ENCODE results near the gene LILRB4.
A peak's percentile ranks its signal among the peaks of the same experiment; 100 is the strongest.
"Not testable (repeated sequence)": the region's sequence is repeated elsewhere in the genome, so short reads cannot be mapped to it uniquely, and the experiment has no call there.

LILRB4 gene

GRCh38 chr19:54670576-54671357 is 8.0 kb downstream of the LILRB4 start:
- TF ChIP-seq, protein P1, sequence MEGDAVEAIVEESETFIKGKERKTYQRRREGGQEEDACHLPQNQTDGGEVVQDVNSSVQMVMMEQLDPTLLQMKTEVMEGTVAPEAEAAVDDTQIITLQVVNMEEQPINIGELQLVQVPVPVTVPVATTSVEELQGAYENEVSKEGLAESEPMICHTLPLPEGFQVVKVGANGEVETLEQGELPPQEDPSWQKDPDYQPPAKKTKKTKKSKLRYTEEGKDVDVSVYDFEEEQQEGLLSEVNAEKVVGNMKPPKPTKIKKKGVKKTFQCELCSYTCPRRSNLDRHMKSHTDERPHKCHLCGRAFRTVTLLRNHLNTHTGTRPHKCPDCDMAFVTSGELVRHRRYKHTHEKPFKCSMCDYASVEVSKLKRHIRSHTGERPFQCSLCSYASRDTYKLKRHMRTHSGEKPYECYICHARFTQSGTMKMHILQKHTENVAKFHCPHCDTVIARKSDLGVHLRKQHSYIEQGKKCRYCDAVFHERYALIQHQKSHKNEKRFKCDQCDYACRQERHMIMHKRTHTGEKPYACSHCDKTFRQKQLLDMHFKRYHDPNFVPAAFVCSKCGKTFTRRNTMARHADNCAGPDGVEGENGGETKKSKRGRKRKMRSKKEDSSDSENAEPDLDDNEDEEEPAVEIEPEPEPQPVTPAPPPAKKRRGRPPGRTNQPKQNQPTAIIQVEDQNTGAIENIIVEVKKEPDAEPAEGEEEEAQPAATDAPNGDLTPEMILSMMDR (IDR thresholded peaks at IDR 0.05; ENCODE audit: low read length, missing control alignments) = no peak
- DNase-seq (ENCODE audit: low read depth) = no peak
- no peak overlapping the region for H3K4me3 ChIP-seq (replicated peaks; ENCODE audit: low read depth, low read length)

DNA sequence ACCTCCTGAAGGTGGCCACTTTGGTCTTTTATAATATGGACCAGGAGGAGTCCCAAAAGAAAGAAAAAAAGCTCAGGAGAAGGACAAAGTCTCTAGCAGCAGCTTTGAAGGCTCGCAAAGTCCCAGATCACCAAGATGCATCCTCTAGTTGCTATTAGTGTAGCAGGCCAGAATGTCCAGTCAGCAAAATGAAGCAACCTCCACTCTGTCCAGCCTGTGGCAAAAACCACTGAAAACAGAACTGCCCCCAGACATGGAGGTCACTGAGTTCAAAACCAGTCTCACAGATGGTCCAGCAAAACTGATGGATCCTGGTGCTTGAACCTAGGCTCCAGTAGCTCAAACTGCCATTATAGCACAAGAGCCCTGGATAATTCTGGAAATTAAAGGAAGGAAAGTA is 10.4 kb downstream of the LILRB4 start:
- DNase-seq (ENCODE audit: low read depth) = no peak
- TF ChIP-seq, protein P1 (IDR thresholded peaks at IDR 0.05; ENCODE audit: low read length, missing control alignments) = no peak
- H3K4me3 ChIP-seq (replicated peaks; ENCODE audit: low read depth, low read length) = no peak overlapping the region

DNA sequence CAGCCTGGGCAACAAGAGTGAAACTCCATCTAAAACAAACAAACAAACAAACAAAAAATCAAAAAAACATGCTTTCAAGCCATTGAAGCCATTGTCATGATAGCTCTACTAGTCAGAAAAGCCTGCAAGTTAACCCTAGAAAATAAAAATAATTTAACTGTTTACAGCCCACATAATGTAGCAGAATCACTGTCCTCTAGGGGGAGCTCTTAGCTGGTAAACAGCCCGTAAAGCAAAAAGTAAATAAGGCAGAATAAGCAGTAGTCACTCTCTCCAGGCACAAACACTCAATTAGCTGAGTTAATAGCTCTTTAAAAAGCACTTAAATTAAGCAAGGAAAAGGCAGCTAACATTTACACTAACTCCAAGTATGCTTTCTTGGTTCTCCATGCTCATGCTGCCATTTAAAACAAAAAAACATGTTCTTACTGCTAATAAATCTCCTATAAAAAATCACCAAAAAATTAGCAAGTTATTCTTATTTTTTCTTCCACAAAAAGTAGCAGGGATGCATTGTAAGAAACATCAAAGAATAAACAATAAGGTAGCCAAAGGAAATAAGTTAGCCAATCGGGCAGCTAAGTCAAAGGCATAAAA is 11.3 kb downstream of the LILRB4 start:
- no peak overlapping the region for H3K4me3 ChIP-seq (replicated peaks; ENCODE audit: low read depth, low read length)
- peak; percentile 46 for DNase-seq (ENCODE audit: low read depth)
- TF ChIP-seq, protein P1 (IDR thresholded peaks at IDR 0.05; ENCODE audit: low read length, missing control alignments) = peak; percentile 65

DNA sequence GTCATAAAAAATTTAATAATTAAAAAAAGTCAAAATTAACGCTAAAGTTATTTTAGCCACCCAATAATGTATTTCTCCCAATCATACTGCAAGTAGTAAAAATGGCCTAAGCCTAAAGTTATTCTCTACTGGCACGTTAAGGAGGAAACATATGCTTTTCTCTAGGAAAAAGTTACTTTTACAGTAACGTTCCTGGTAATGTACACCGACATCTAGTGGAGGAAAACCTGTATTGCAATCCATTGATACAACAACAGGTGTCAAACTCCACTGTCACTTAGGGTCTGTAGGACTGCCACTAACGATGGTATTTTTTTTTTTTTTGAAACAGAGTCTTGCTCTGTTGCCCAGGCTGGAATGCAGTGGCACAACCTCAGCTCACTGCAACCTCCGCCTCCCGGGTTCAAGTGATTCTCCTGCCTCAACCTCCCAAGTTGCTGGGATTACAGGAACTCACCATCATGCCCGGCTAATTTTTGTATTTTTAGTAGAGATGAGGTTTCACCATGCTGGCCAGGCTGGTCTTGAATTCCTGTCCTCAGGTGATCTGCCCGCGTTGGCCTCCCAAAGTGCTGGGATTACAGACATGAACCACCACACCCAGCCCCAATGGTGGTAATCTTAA is 13.5 kb downstream of the LILRB4 start:
- DNase-seq (ENCODE audit: low read depth) = peak; percentile 48
- not testable (repeated sequence) for H3K4me3 ChIP-seq (replicated peaks; ENCODE audit: low read depth, low read length)
- TF ChIP-seq, protein P1 (IDR thresholded peaks at IDR 0.05; ENCODE audit: low read length, missing control alignments) = peak; percentile 91

DNA sequence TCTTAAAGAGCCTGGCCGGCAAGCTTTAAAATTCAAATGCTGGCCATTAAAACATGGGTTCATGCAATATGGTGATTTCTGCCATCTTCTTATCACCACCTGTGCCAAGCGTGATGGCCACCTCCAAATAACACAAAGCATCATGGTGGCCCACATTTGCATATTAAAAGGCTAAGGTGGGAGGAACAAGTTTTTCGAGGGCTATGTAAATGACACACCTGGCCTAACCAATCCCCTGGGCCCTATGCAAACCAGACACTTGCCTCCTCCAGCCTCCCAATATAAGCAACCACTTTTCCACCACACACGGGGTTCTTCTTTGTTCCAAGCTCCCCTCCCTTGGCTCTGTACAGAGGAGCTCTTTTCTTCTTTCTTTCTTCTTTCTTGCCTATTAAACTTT is 14.4 kb downstream of the LILRB4 start:
- TF ChIP-seq, protein P1 (IDR thresholded peaks at IDR 0.05; ENCODE audit: low read length, missing control alignments) = no peak
- no peak for DNase-seq (ENCODE audit: low read depth)
- H3K4me3 ChIP-seq (replicated peaks; ENCODE audit: low read depth, low read length) = no peak overlapping the region

DNA sequence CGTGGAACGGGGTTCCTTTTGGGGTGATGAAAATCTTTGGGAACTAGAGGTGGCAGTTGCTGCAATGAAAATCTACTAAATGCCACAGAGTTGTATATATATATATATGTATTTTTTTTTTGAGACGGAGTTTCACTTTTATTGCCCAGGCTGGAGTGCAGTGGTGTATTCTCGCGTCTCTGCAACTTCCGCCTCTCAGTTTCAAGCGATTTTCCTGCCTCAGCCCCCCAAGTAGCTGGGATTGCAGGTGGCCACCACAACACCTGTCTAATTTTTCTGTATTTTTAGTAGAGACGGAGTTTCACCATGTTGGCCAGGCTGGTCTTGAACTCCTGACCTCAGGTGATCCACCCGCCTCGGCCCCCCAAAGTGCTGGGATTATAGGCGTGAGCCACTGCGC is 18.8 kb downstream of the LILRB4 start:
- not testable (repeated sequence) for DNase-seq (ENCODE audit: low read depth); H3K4me3 ChIP-seq (replicated peaks; ENCODE audit: low read depth, low read length)

- TF ChIP-seq, protein P1 (IDR thresholded peaks at IDR 0.05; ENCODE audit: low read length, missing control alignments) = no peak
- no peak for DNase-seq (ENCODE audit: low read depth)
Measured at GRCh38 chr19:54682306-54682856, 19.6 kb downstream of the LILRB4 start.

More at GRCh38 chr19:54682306-54682856, 19.6 kb downstream of the LILRB4 start:
- no peak overlapping the region for H3K4me3 ChIP-seq (replicated peaks; ENCODE audit: low read depth, low read length)

All from fibroblast of pulmonary artery (primary cell).